OCI-LY7 (cell line): Measurements from ENCODE around the gene GRK4.

Experiments used
- EZH2phosphoT487 ChIP-seq: fragments of 200-600 bp; sonication (generic); IDR thresholded peaks from 2 replicates; pipeline ENCODE4 v1.6.1; 2018; ENCODE audit warnings: low read depth, borderline replicate concordance, mild to moderate bottlenecking, mixed run types, antibody characterized with exemption, low read length, moderate library complexity, mixed read lengths
- TF ChIP-seq, protein P1 (sequence below): fragments of 200-600 bp; sonication (generic); conservative IDR thresholded peaks from 2 replicates; pipeline ENCODE4 v1.5.1; 2014; ENCODE audit warnings: mild to moderate bottlenecking, antibody characterized with exemption, low read length, moderate library complexity, mixed read lengths

DNA sequence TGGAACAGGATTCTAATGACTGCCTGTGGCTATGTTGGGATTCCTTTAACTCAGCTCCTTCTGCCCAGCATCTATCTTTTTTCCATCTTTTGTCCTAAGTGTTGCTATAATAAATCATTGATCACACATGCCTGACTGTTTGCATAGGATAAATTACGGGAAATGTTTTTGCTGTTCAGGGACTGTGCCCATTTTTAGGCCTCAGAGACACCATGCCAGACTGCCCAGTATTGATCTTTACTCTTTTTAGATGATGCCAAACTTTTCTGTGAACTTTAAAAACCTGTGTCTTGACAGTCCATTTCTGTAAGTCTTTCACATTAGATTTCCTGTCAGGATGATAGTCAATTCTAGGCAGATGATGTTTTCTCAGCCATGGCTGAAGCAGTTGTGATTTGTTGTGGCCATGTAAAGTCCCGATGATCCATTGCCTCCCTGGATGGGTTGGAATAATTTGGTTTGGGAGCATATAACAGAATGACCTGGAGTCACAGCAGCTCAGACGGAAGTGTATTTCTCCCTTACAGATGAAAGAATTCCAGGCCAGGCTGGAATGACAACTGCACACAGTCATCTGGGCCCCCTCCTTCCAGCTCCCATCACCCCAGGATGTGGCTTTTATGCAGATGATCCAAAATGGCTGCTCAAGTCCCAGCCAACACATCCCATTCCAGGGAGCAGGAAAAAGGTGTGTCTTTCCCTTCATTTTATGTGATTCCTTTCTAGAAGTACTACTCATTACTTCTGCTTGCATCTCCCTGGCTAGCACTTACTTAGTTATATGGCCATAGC lies 107.5 kb downstream of the GRK4 start:
- TF ChIP-seq, protein P1, sequence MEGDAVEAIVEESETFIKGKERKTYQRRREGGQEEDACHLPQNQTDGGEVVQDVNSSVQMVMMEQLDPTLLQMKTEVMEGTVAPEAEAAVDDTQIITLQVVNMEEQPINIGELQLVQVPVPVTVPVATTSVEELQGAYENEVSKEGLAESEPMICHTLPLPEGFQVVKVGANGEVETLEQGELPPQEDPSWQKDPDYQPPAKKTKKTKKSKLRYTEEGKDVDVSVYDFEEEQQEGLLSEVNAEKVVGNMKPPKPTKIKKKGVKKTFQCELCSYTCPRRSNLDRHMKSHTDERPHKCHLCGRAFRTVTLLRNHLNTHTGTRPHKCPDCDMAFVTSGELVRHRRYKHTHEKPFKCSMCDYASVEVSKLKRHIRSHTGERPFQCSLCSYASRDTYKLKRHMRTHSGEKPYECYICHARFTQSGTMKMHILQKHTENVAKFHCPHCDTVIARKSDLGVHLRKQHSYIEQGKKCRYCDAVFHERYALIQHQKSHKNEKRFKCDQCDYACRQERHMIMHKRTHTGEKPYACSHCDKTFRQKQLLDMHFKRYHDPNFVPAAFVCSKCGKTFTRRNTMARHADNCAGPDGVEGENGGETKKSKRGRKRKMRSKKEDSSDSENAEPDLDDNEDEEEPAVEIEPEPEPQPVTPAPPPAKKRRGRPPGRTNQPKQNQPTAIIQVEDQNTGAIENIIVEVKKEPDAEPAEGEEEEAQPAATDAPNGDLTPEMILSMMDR = no peak
- TF ChIP-seq EZH2phosphoT487 = no peak
